ENCODE results near the gene FADD. TPM values are rescaled to one million over a fixed set of nuclear protein-coding genes. Genes with fewer than 3 reads are reported as not detected.
A peak's percentile ranks its signal among the peaks of the same experiment; 100 is the strongest.
"Not testable (repeated sequence)": the region's sequence is repeated elsewhere in the genome, so short reads cannot be mapped to it uniquely, and the experiment has no call there.

FADD gene
- total and polyA plus RNA-seq, 5 donors: 10.6 to 13.4 (median 11.7) TPM

GRCh38 chr11:70205049-70205725 lies 2.1 kb downstream of the FADD start:
- Histone ChIP-seq H3K27me3 (ENCODE audit: control insufficient read depth, insufficient read depth) (no peaks in the 10 kb centered on the region), H3K27ac (ENCODE audit: low read length) (no peak overlapping the region), H3K4me1 (ENCODE audit: control insufficient read depth, insufficient read depth, low read length) (peaks cover 7% of the 10 kb centered on the region), H3K9me3 (ENCODE audit: control insufficient read depth, low read length) (no peaks in the 10 kb centered on the region), H3K4me3 (ENCODE audit: low read length) (no peak overlapping the region)
- WGBS: 85% methylated on average over 12 of the region's 12 CpGs
- intact Hi-C loops (cut with DNase I): no loop called here
- ATAC-seq (no peak), DNase-seq (peak in 1 of 3 donors; percentile 37)

- Histone ChIP-seq H3K27ac (ENCODE audit: low read length) (no peak overlapping the region), H3K4me1 (ENCODE audit: control insufficient read depth, insufficient read depth, low read length) (peaks cover 7% of the 10 kb centered on the region), H3K4me3 (ENCODE audit: low read length) (no peak overlapping the region), H3K27me3 (ENCODE audit: control insufficient read depth, insufficient read depth) (no peaks in the 10 kb centered on the region), H3K9me3 (ENCODE audit: control insufficient read depth, low read length) (no peaks in the 10 kb centered on the region)
- 76% methylated on average over 7 of the region's 7 CpGs for WGBS
- DNase-seq: peak in 1 of 3 donors; percentile 39
- ATAC-seq: no peak
- intact Hi-C loops (cut with DNase I): no loop called here
These were observed 2.7 kb downstream of the FADD start for GRCh38 chr11:70205766-70206165.

GRCh38 chr11:70206226-70206981 lies 3.3 kb downstream of the FADD start:
- H3K27ac ChIP-seq (ENCODE audit: low read length): no peak overlapping the region
- WGBS: 90% methylated on average over 22 of the region's 22 CpGs
- no peak overlapping the region for H3K4me3 ChIP-seq (ENCODE audit: low read length)
- H3K9me3 ChIP-seq (ENCODE audit: control insufficient read depth, low read length): no peaks in the 10 kb centered on the region
- DNase-seq (peak in 1 of 3 donors; percentile 18), ATAC-seq (no peak)
- H3K27me3 ChIP-seq (ENCODE audit: control insufficient read depth, insufficient read depth): no peaks in the 10 kb centered on the region
- peaks cover 7% of the 10 kb centered on the region for H3K4me1 ChIP-seq (ENCODE audit: control insufficient read depth, insufficient read depth, low read length)
- intact Hi-C loops (cut with DNase I): no loop called here

- 59% methylated on average over 6 of the region's 6 CpGs for WGBS
- DNase-seq: no peak
- intact Hi-C loops (cut with DNase I): no loop called here
These were observed 3.9 kb downstream of the FADD start for GRCh38 chr11:70206982-70207376.

GRCh38 chr11:70207531-70208131 lies 4.5 kb downstream of the FADD start:
- ATAC-seq (no peak), DNase-seq (no peak)
- WGBS: 86% methylated on average over 15 of the region's 15 CpGs
- no peaks in the 10 kb centered on the region for H3K9me3 ChIP-seq (ENCODE audit: control insufficient read depth, low read length)
- no peaks in the 10 kb centered on the region for H3K27me3 ChIP-seq (ENCODE audit: control insufficient read depth, insufficient read depth)
- H3K4me3 ChIP-seq (ENCODE audit: low read length): no peak overlapping the region
- intact Hi-C loops (cut with DNase I): no loop called here
- no peak overlapping the region for H3K27ac ChIP-seq (ENCODE audit: low read length)
- H3K4me1 ChIP-seq (ENCODE audit: control insufficient read depth, insufficient read depth, low read length): peaks cover 7% of the 10 kb centered on the region

More at GRCh38 chr11:70206982-70207376, 3.9 kb downstream of the FADD start:
- no peaks in the 10 kb centered on the region for H3K9me3 ChIP-seq (ENCODE audit: control insufficient read depth, low read length)
- no peaks in the 10 kb centered on the region for H3K27me3 ChIP-seq (ENCODE audit: control insufficient read depth, insufficient read depth)
- ATAC-seq: no peak
- no peak overlapping the region for H3K27ac ChIP-seq (ENCODE audit: low read length)
- H3K4me3 ChIP-seq (ENCODE audit: low read length): no peak overlapping the region
- peaks cover 7% of the 10 kb centered on the region for H3K4me1 ChIP-seq (ENCODE audit: control insufficient read depth, insufficient read depth, low read length)

GRCh38 chr11:70209391-70209912 lies 6.4 kb downstream of the FADD start:
- no peak overlapping the region for H3K27ac ChIP-seq (ENCODE audit: low read length)
- no peak for DNase-seq
- H3K9me3 ChIP-seq (ENCODE audit: control insufficient read depth, low read length): no peaks in the 10 kb centered on the region
- ATAC-seq: no peak
- intact Hi-C loops (cut with DNase I): no loop called here
- peaks cover 4% of the 10 kb centered on the region for H3K4me1 ChIP-seq (ENCODE audit: control insufficient read depth, insufficient read depth, low read length)
- no peak overlapping the region for H3K4me3 ChIP-seq (ENCODE audit: low read length)
- no peaks in the 10 kb centered on the region for H3K27me3 ChIP-seq (ENCODE audit: control insufficient read depth, insufficient read depth)
- WGBS: 90% methylated on average over 6 of the region's 6 CpGs

GRCh38 chr11:70210051-70210501 lies 7.0 kb downstream of the FADD start:
- intact Hi-C loops (cut with DNase I): no loop called here
- Histone ChIP-seq H3K4me1 (ENCODE audit: control insufficient read depth, insufficient read depth, low read length) (no peaks in the 10 kb centered on the region), H3K27me3 (ENCODE audit: control insufficient read depth, insufficient read depth) (no peaks in the 10 kb centered on the region), H3K27ac (ENCODE audit: low read length) (no peak overlapping the region), H3K4me3 (ENCODE audit: low read length) (no peak overlapping the region), H3K9me3 (ENCODE audit: control insufficient read depth, low read length) (no peaks in the 10 kb centered on the region)
- ATAC-seq (peak; percentile 44 to 55), DNase-seq (peak in 2 of 3 donors; percentile 43 to 47)
- 65% methylated on average over 8 of the region's 8 CpGs for WGBS

- 81% methylated on average over 5 of the region's 5 CpGs for WGBS
These were observed 7.4 kb downstream of the FADD start for GRCh38 chr11:70210530-70210929.

GRCh38 chr11:70212227-70212811 lies 9.2 kb downstream of the FADD start:
- peak overlapping the region; percentile 6 for H3K4me3 ChIP-seq (ENCODE audit: low read length)
- intact Hi-C loops (cut with DNase I): no loop called here
- ATAC-seq: peak in 1 of 2 donors; percentile 30
- no peaks in the 10 kb centered on the region for H3K9me3 ChIP-seq (ENCODE audit: control insufficient read depth, low read length)
- H3K4me1 ChIP-seq (ENCODE audit: control insufficient read depth, insufficient read depth, low read length): no peaks in the 10 kb centered on the region
- DNase-seq: no peak
- H3K27me3 ChIP-seq (ENCODE audit: control insufficient read depth, insufficient read depth): no peaks in the 10 kb centered on the region
- no peak overlapping the region for H3K27ac ChIP-seq (ENCODE audit: low read length)
- WGBS: 68% methylated on average over 13 of the region's 13 CpGs

More at GRCh38 chr11:70210530-70210929, 7.4 kb downstream of the FADD start:
- ATAC-seq (no peak), DNase-seq (no peak)
- H3K4me1 ChIP-seq (ENCODE audit: control insufficient read depth, insufficient read depth, low read length): no peaks in the 10 kb centered on the region
- H3K27ac ChIP-seq (ENCODE audit: low read length): no peak overlapping the region
- intact Hi-C loops (cut with DNase I): no loop called here
- no peaks in the 10 kb centered on the region for H3K9me3 ChIP-seq (ENCODE audit: control insufficient read depth, low read length)
- no peak overlapping the region for H3K4me3 ChIP-seq (ENCODE audit: low read length)
- no peaks in the 10 kb centered on the region for H3K27me3 ChIP-seq (ENCODE audit: control insufficient read depth, insufficient read depth)

- intact Hi-C loops (cut with DNase I); H3K9me3 ChIP-seq (ENCODE audit: control insufficient read depth, low read length); DNase-seq; H3K27ac ChIP-seq (ENCODE audit: low read length); H3K27me3 ChIP-seq (ENCODE audit: control insufficient read depth, insufficient read depth); H3K4me1 ChIP-seq (ENCODE audit: control insufficient read depth, insufficient read depth, low read length); H3K4me3 ChIP-seq (ENCODE audit: low read length); ATAC-seq: not testable (repeated sequence)
- WGBS: 82% methylated on average over 5 of the region's 5 CpGs
These were observed 14.3 kb downstream of the FADD start for GRCh38 chr11:70217388-70217787.

Measured in right cardiac atrium (tissue), 5 donors.